ENCODE results near the gene DSP.

DSP gene

DNA sequence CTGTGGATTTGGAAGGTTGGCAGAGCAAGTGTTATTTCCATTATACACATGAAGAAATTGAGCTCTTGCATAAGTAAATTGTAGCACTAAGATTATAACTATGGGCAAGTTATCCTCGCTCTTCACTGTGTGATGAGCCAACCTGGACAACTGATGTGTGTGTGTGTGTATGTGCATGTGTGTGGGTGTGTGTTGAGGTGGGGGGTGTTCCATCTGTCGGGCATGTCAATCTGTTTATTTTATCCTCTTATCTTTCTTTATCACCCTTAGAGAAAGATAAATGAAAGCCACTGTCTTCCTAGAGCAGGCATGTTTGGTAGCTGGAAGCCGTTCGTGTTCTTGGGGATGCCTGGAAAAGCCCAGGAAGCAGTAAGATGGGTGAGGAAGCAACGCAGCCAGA is 3.0 kb upstream of the DSP start:
- TF ChIP-seq, protein P1, sequence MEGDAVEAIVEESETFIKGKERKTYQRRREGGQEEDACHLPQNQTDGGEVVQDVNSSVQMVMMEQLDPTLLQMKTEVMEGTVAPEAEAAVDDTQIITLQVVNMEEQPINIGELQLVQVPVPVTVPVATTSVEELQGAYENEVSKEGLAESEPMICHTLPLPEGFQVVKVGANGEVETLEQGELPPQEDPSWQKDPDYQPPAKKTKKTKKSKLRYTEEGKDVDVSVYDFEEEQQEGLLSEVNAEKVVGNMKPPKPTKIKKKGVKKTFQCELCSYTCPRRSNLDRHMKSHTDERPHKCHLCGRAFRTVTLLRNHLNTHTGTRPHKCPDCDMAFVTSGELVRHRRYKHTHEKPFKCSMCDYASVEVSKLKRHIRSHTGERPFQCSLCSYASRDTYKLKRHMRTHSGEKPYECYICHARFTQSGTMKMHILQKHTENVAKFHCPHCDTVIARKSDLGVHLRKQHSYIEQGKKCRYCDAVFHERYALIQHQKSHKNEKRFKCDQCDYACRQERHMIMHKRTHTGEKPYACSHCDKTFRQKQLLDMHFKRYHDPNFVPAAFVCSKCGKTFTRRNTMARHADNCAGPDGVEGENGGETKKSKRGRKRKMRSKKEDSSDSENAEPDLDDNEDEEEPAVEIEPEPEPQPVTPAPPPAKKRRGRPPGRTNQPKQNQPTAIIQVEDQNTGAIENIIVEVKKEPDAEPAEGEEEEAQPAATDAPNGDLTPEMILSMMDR (IDR thresholded peaks at IDR 0.05; ENCODE audit: insufficient read depth, low read length, missing control alignments), result no peak
- CTCF ChIA-PET, result interaction anchor here (1.0 kb wide), 1 partner anchor 9 kb away, joined by 3 read pairs; no protein-coding TSS in a partner anchor
- no peak for DNase-seq (ENCODE audit: low read depth, low spot score)
- POLR2A ChIA-PET, result interaction anchor here (0.6 to 1.1 kb wide), 2 partner anchors 9 to 75 kb away, joined by 3 to 6 read pairs; no protein-coding TSS in a partner anchor
- no peak overlapping the region for H3K4me3 ChIP-seq (ENCODE audit: low read depth, low read length)

DNA sequence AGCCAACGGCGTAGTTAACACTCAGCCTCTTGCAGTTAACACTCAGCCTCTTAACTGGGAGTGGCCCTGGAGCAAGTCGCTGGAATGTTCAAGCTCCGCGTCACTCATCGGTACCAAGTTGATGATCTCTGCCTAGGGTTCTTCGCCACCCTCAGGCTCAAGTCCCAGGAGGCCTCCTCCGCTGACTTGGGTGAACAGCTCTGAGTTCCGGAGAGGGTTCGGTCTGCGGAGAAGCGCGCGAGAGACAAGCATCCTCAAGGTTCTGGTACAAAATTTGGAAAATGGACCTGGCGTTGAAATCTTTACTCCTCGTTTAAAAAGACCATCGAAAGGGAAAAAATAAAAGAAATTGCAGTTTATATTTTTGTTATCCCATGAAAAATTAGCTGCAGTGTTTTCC is 876 bp upstream of the DSP start:
- no peak for DNase-seq (ENCODE audit: low read depth, low spot score)
- POLR2A ChIA-PET, result interaction anchor here (0.9 to 2.2 kb wide), 5 partner anchors 11 to 151 kb away, joined by 3 to 10 read pairs (median 6); partner anchors contain the start of genes CAGE1 and RIOK1
- CTCF ChIA-PET, result no interaction called here
- peak overlapping the region; percentile 82 for H3K4me3 ChIP-seq (ENCODE audit: low read depth, low read length)
- TF ChIP-seq, protein P1 (IDR thresholded peaks at IDR 0.05; ENCODE audit: insufficient read depth, low read length, missing control alignments), result no peak

DNA sequence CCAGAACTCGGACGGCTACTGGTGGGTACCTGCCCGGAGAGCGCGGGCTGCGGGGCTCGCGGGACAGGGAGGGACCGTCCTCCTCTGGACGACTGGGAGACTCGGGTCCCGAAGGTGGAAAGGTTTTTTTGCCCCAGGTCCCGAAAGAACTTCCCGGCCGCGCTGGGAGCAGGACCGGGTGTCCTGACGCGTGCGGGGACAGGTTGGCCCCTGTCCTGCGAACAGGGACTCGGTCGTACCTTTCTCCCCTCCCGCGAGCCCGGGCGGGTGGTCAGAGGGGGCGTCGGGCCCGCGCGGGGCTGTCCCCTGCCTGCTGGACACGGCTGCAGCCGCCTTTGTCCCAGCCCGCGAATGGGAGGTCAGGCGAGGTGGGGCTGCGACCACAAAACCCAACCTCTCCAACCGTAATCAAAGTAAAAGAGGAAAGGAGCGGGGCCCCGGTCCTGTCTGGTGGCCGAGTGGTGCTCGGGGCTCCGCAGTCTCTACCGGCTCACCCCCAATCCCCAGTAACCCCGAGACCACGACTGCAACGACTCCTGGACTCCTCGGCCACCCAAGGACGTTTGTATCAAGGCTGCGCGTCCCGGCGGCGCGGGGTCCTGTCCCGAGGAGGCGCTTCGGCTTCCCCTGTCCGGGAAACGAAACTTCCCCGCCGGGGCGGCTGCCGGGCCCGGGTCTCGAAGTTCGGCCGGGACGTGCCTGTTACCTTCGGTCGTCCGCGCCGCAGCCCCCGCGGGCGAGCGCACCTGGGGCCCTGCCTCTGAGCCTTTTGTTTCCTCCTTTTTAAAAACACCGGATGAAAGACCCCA is 798 bp downstream of the DSP start:
- TF ChIP-seq, protein P1 (IDR thresholded peaks at IDR 0.05; ENCODE audit: insufficient read depth, low read length, missing control alignments), result no peak
- ChIA-PET POLR2A (interaction anchor here (0.7 to 2.2 kb wide), 5 partner anchors 13 to 48 kb away, joined by 3 to 10 read pairs (median 5); partner anchors contain the start of gene SNRNP48), CTCF (interaction anchor here (1.6 kb wide), 1 partner anchor 117 kb away, joined by 5 read pairs; no protein-coding TSS in a partner anchor)
- H3K4me3 ChIP-seq (ENCODE audit: low read depth, low read length), result peak overlapping the region; percentile 82
- no peak for DNase-seq (ENCODE audit: low read depth, low spot score)

DNA sequence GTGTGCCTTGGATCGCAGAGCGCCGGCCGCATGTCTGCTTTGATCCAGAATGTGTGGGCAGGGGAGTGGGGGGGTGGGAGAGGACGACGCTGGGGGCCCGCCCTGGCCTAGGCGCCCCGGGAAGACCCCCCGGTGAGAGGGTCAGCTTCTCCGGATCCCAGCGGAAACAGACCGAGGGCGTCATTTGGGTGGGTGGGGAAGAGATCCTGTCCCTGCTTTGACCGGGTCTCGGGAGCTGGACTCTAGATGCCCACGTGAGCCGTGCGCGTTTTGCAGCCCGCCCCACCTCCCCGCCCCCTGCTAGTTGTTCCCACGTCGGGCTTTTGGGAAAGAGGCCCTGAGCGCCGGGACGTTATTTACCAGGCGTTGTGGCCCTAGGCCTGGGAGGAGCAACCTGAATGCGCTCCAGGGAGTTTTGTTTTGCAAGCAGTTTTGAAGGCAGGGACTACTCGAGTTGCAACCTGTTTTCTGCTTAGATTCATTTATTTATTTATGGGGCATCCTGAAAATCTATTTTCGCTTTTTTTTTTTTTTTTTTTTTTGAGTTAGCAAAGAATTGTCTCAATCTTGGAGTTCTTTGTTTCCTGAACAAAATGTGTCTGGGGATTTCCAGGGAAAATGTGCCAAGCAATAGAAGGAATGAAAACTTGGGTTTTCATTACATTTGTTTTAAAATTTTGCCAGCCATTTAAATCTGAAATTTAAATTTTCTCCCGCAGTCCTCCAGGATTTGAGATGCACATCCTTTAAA is 1.6 kb downstream of the DSP start:
- CTCF ChIA-PET, result interaction anchor here (1.6 kb wide), 1 partner anchor 118 kb away, joined by 5 read pairs; no protein-coding TSS in a partner anchor

DNA sequence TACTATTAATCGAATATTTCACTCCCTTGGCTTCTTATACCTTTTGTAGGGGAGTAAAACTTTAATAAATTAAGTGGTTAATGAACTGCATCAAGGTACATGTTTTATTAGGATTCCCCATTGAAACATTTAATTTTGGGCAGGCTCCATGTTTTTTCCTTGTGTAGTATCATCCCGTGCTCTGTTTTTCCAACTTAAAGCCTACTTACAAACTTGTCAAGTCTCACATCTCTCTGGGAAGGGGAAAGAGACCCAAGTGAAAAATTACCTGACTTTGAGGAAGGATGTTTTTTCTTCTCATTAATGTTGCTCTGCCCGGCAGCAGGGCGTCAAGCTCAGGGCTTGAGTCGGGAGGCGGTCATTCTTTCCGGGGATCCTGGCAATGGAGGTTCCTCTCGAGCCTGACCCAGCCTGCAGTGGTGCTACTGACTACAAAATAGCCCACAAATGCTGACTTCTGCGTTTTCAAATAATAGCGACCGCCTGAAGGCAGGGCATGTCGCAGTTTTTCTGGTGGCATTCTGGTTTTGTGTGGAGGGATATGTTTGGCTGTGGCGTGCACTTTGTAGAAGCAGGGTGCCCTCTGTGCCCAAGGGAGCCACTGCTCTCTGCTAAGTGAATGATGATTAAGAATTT is 2.4 kb downstream of the DSP start:
- ChIA-PET CTCF (interaction anchor here (0.7 to 1.6 kb wide), 2 partner anchors 48 to 119 kb away, joined by 3 to 5 read pairs; no protein-coding TSS in a partner anchor), POLR2A (interaction anchor here (1.6 kb wide), 1 partner anchor 15 kb away, joined by 6 read pairs; no protein-coding TSS in a partner anchor)
- DNase-seq (ENCODE audit: low read depth, low spot score), result no peak
- H3K4me3 ChIP-seq (ENCODE audit: low read depth, low read length), result peak overlapping the region; percentile 42
- TF ChIP-seq, protein P1 (IDR thresholded peaks at IDR 0.05; ENCODE audit: insufficient read depth, low read length, missing control alignments), result no peak

More for the DNA sequence above, 1.6 kb downstream of the DSP start:
- H3K4me3 ChIP-seq (ENCODE audit: low read depth, low read length), result peak overlapping the region; percentile 82
- TF ChIP-seq, protein P1 (IDR thresholded peaks at IDR 0.05; ENCODE audit: insufficient read depth, low read length, missing control alignments), result no peak
- DNase-seq (ENCODE audit: low read depth, low spot score), result no peak
- POLR2A ChIA-PET, result interaction anchor here (0.8 to 1.6 kb wide), 2 partner anchors 12 to 15 kb away, joined by 3 to 6 read pairs; no protein-coding TSS in a partner anchor

Measured in AG04449 (cell line).